Subcutaneous adipose tissue (tissue), 4 donors: Measurements from ENCODE around the gene CCDC186. TPM values are rescaled to one million over a fixed set of nuclear protein-coding genes. Genes with fewer than 3 reads are reported as not detected.

Source experiments
- CTCF ChIP-seq: fragments of 450-650 bp; IDR thresholded peaks from one replicate; pipeline ENCODE4 v1.5.1; 2016; ENCODE audit warnings: low read depth, mild to moderate bottlenecking, control low read depth, antibody characterized with exemption, moderate library complexity
- total RNA-seq, 4 donors: library from RNA; depleted of rRNA; stranded (reverse); fragments of >200 nt; gene quantifications; one replicate each; pipeline ENCODE4 v1.1.0, GENCODE V29; 2016

CCDC186 gene
- total RNA-seq, 4 donors from 2014 or later: 21.4 to 32.8 (median 30.8) TPM

- TF ChIP-seq CTCF: no peak
These were observed 56.3 kb downstream of the CCDC186 start for GRCh38 chr10:114117728-114118127.

GRCh38 chr10:114115661-114116445, 58.1 kb downstream of the CCDC186 start:
- no peak for TF ChIP-seq CTCF

- TF ChIP-seq CTCF: no peak
These were observed 63.6 kb downstream of the CCDC186 start for GRCh38 chr10:114110174-114110972.

- no peak for TF ChIP-seq CTCF
These were observed 70.7 kb downstream of the CCDC186 start for GRCh38 chr10:114103284-114103683.

- TF ChIP-seq CTCF: no peak
These were observed 71.7 kb downstream of the CCDC186 start for GRCh38 chr10:114102256-114102655.

GRCh38 chr10:114100848-114101741, 72.9 kb downstream of the CCDC186 start:
- no peak for TF ChIP-seq CTCF

GRCh38 chr10:114096864-114097263, 77.1 kb downstream of the CCDC186 start:
- no peak for TF ChIP-seq CTCF
